ENCODE data around the gene ULK4.
"Not testable (repeated sequence)": the region's sequence is repeated elsewhere in the genome, so short reads cannot be mapped to it uniquely, and the experiment has no call there.

Gene ULK4

GRCh38 chr3:41290306-41290705, 671.6 kb downstream of the ULK4 start:
- no peak for DNase-seq (ENCODE audit: low read depth in 1 of 2, low spot score in 1 of 2)
- no peak overlapping the region for H3K27ac ChIP-seq (replicated peaks)
- TF ChIP-seq REST (IDR thresholded peaks at IDR 0.05; ENCODE audit: insufficient replicate concordance, low read depth) (no peak), SPI1 (IDR thresholded peaks at IDR 0.05; ENCODE audit: borderline replicate concordance, low read depth) (no peak), CTCF (IDR thresholded peaks at IDR 0.05; ENCODE audit: insufficient read depth, low read length) (no peak), POLR2AphosphoS5 (IDR thresholded peaks at IDR 0.05; ENCODE audit: low read depth) (no peak), GABPA (IDR thresholded peaks at IDR 0.05; ENCODE audit: low read depth) (no peak)
- no peaks in the 10 kb centered on the region for H3K27me3 ChIP-seq (ENCODE audit: insufficient read depth, poor library complexity, severe bottlenecking)
- no peak overlapping the region for H3K4me3 ChIP-seq (replicated peaks; ENCODE audit: insufficient read depth, low read length)

DNA sequence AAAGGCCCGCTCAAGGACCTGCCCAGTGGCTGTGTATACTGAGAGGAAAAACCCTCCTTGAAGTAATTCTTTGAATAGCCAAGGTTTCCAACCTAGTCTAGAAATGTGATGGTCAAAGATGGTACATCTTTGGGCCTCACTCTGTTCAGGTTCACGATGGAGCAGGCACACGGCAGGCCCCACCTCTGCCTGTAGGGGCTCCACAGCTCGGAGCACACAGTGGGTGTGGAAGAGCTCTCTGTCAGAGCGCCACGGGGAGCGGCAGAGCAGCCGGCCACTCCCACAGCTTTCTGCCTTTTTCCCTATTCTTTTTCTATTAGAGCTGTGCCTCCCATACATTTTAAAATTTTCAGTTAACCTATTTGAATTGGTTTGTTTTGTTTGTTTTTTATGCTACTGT, 673.1 kb downstream of the ULK4 start:
- no peak overlapping the region for H3K27ac ChIP-seq (replicated peaks)
- no peaks in the 10 kb centered on the region for H3K27me3 ChIP-seq (ENCODE audit: insufficient read depth, poor library complexity, severe bottlenecking)
- DNase-seq (ENCODE audit: low read depth in 1 of 2, low spot score in 1 of 2), result no peak
- no peak overlapping the region for H3K4me3 ChIP-seq (replicated peaks; ENCODE audit: insufficient read depth, low read length)
- no peak for TF ChIP-seq REST (IDR thresholded peaks at IDR 0.05; ENCODE audit: insufficient replicate concordance, low read depth)
- no peak for TF ChIP-seq SPI1 (IDR thresholded peaks at IDR 0.05; ENCODE audit: borderline replicate concordance, low read depth)
- TF ChIP-seq POLR2AphosphoS5 (IDR thresholded peaks at IDR 0.05; ENCODE audit: low read depth), result no peak
- no peak for TF ChIP-seq GABPA (IDR thresholded peaks at IDR 0.05; ENCODE audit: low read depth)
- TF ChIP-seq CTCF (IDR thresholded peaks at IDR 0.05; ENCODE audit: insufficient read depth, low read length), result no peak

GRCh38 chr3:41286305-41286704, 675.6 kb downstream of the ULK4 start:
- DNase-seq (ENCODE audit: low read depth in 1 of 2, low spot score in 1 of 2), result no peak
- TF ChIP-seq REST (IDR thresholded peaks at IDR 0.05; ENCODE audit: insufficient replicate concordance, low read depth) (no peak), POLR2AphosphoS5 (IDR thresholded peaks at IDR 0.05; ENCODE audit: low read depth) (no peak), SPI1 (IDR thresholded peaks at IDR 0.05; ENCODE audit: borderline replicate concordance, low read depth) (no peak), CTCF (IDR thresholded peaks at IDR 0.05; ENCODE audit: insufficient read depth, low read length) (no peak), GABPA (IDR thresholded peaks at IDR 0.05; ENCODE audit: low read depth) (no peak)
- Histone ChIP-seq H3K4me3 (replicated peaks; ENCODE audit: insufficient read depth, low read length) (no peak overlapping the region), H3K27me3 (ENCODE audit: insufficient read depth, poor library complexity, severe bottlenecking) (no peaks in the 10 kb centered on the region), H3K27ac (replicated peaks) (no peak overlapping the region)

GRCh38 chr3:41284934-41285333, 677.0 kb downstream of the ULK4 start:
- H3K27me3 ChIP-seq (ENCODE audit: insufficient read depth, poor library complexity, severe bottlenecking); H3K4me3 ChIP-seq (replicated peaks; ENCODE audit: insufficient read depth, low read length); DNase-seq (ENCODE audit: low read depth in 1 of 2, low spot score in 1 of 2); H3K27ac ChIP-seq (replicated peaks): not testable (repeated sequence)
